Chondrocyte (in vitro differentiated cells): ENCODE data around the gene ARHGEF40. TPM values are rescaled to one million over a fixed set of nuclear protein-coding genes. Genes with fewer than 3 reads are reported as not detected.

Experiments
- DNase-seq: peaks from one replicate; pipeline ENCODE4 v3.0.0; 2021; ENCODE audit warnings: mixed read lengths, low spot score
- H3K27ac Mint-ChIP-seq: one replicate; pipeline ENCODE4 v1.8.0; 2021; ENCODE audit warnings: mild to moderate bottlenecking, moderate library complexity, mixed read lengths; ENCODE audit not compliant: unreplicated experiment
- H3K27me3 Mint-ChIP-seq: 2 replicates; pipeline ENCODE4 v1.8.0; 2021; ENCODE audit warnings: low read depth, mixed read lengths
- H3K36me3 Mint-ChIP-seq: 2 replicates; pipeline ENCODE4 v1.8.0; 2021; ENCODE audit warnings: low read depth, mixed read lengths
- H3K4me1 Mint-ChIP-seq: 2 replicates; pipeline ENCODE4 v1.8.0; 2021; ENCODE audit warnings: low read depth, mild to moderate bottlenecking, mixed read lengths
- H3K4me3 Mint-ChIP-seq: one replicate; pipeline ENCODE4 v1.8.0; 2021; ENCODE audit warnings: mild to moderate bottlenecking, moderate library complexity, mixed read lengths; ENCODE audit not compliant: unreplicated experiment
- H3K9me3 Mint-ChIP-seq: 2 replicates; pipeline ENCODE4 v1.8.0; 2021; ENCODE audit warnings: low read depth, mixed read lengths
- total RNA-seq: library from RNA; stranded (reverse); gene quantifications from 3 replicates; pipeline ENCODE4 v1.2.1, GENCODE V29; 2021
- TF ChIP-seq, protein P1 (sequence below): fragments of 200-600 bp; sonication (generic); IDR thresholded peaks from 2 replicates; pipeline ENCODE4 v1.5.0; 2021; ENCODE audit warnings: antibody characterized with exemption, mild to moderate bottlenecking, moderate library complexity

The ARHGEF40 gene
- total RNA-seq, 1 donor from 2014 or later: 90.4 TPM

GRCh38 chr14:21024585-21025370 lies 45.3 kb upstream of the ARHGEF40 start, which contains the start of gene NDRG2:
TSS of gene NDRG2 (minus strand) at chr14:21025061. CDS start at chr14:21023315, 1,746 bp downstream.
- TF ChIP-seq, protein P1, sequence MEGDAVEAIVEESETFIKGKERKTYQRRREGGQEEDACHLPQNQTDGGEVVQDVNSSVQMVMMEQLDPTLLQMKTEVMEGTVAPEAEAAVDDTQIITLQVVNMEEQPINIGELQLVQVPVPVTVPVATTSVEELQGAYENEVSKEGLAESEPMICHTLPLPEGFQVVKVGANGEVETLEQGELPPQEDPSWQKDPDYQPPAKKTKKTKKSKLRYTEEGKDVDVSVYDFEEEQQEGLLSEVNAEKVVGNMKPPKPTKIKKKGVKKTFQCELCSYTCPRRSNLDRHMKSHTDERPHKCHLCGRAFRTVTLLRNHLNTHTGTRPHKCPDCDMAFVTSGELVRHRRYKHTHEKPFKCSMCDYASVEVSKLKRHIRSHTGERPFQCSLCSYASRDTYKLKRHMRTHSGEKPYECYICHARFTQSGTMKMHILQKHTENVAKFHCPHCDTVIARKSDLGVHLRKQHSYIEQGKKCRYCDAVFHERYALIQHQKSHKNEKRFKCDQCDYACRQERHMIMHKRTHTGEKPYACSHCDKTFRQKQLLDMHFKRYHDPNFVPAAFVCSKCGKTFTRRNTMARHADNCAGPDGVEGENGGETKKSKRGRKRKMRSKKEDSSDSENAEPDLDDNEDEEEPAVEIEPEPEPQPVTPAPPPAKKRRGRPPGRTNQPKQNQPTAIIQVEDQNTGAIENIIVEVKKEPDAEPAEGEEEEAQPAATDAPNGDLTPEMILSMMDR: no peak
- no peaks in the 10 kb centered on the region for H3K36me3 Mint-ChIP-seq
- peak within 1 kb of the TSS; percentile 80 for H3K4me3 Mint-ChIP-seq
- DNase-seq: no peak
- no peaks in the 10 kb centered on the region for H3K9me3 Mint-ChIP-seq
- H3K27me3 Mint-ChIP-seq: peaks cover 10% of the 10 kb centered on the region
- peaks cover 10% of the 10 kb centered on the region for H3K4me1 Mint-ChIP-seq
- H3K27ac Mint-ChIP-seq: no peak within 1 kb of the TSS

GRCh38 chr14:21025371-21026273 lies 44.5 kb upstream of the ARHGEF40 start:
- peaks cover 10% of the 10 kb centered on the region for H3K4me1 Mint-ChIP-seq
- H3K9me3 Mint-ChIP-seq: no peaks in the 10 kb centered on the region
- no peak for DNase-seq
- TF ChIP-seq, protein P1: no peak
- H3K36me3 Mint-ChIP-seq: no peaks in the 10 kb centered on the region
- peaks cover 12% of the 10 kb centered on the region for H3K27me3 Mint-ChIP-seq
- H3K27ac Mint-ChIP-seq: no peak overlapping the region
- H3K4me3 Mint-ChIP-seq: peak overlapping the region; percentile 80

DNA sequence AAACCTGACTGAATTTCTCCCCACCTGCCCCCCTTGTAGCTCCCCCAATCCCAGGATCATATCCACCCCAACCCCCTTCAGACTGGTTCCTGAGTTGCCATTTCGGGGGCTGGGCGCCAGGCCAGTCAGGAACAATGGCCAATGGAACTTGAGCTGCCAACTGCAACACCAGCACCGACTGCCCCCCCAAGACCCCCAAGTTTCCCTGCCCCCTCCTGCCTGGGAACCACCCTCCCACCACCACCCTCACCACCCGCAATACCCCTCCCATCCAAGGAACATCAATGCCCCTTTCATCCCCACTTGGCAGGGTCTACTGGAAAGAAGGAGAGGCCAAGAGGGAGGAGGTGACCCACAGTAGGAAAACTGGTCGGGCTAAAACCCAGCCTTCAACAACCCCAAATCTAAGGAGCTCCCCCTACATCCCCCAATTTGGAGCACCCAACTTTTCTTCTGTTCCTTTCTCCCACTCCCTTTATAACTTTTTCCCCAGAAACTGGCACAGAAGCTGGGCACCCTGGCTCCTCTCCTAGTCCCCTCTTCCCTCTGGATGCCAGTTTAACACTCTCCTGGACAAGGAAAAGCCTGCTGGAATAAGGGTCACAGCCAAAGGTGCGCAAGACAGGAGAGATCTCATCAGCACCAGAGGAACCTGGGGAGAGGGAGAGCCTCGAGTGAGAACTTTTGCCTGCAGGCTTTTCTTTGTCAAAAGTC lies 43.7 kb upstream of the ARHGEF40 start:
- Mint-ChIP-seq H3K4me3 (no peak overlapping the region), H3K36me3 (no peaks in the 10 kb centered on the region), H3K27ac (no peak overlapping the region), H3K27me3 (peaks cover 12% of the 10 kb centered on the region), H3K9me3 (no peaks in the 10 kb centered on the region), H3K4me1 (peaks cover 10% of the 10 kb centered on the region)
- DNase-seq: no peak
- TF ChIP-seq, protein P1: no peak

DNA sequence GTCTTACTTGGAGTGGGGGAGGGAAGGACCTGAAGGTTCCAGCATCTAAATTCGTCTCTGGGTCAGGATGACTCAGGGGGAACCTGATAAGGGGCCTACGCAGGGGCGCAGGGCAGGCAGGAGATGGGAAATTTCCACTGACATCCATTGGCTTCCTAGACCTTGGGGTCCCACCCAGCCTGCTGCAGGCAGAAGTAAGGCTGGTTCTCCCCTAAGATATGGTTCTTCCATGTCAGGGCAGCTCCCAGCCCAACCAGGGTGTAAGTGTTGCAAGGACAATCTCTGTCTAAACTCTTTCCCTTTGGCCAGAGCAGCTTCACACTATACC lies 43.2 kb upstream of the ARHGEF40 start:
- H3K4me3 Mint-ChIP-seq: no peak overlapping the region
- TF ChIP-seq, protein P1: no peak
- peaks cover 17% of the 10 kb centered on the region for H3K27me3 Mint-ChIP-seq
- H3K27ac Mint-ChIP-seq: no peak overlapping the region
- H3K36me3 Mint-ChIP-seq: no peaks in the 10 kb centered on the region
- peaks cover 10% of the 10 kb centered on the region for H3K4me1 Mint-ChIP-seq
- H3K9me3 Mint-ChIP-seq: no peaks in the 10 kb centered on the region
- DNase-seq: no peak

DNA sequence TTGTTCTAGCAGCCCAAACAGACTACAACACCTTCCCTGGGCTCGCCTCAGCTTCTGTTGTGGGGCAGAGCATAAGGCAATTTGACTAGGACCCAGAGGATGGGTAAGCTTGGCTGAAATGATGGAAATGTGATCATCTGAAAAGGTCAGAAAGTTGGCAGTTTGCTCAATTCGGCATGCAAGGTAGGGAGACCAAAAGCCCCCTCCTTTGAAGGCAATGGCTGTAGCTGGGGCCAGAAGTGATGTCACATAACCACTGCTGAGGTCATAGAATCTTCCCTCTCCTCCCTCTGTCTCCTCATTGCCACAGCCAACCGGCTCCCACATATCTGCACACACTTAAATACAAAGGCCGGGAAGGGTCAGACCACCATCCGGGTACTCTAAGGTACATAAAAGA lies 40.2 kb upstream of the ARHGEF40 start, which contains the start of gene TPPP2:
Gene TPPP2, plus strand, starts transcription at position 301 of the 400 bp plus-strand sequence. CDS start 365 bp downstream, outside the sequence.
- H3K4me1 Mint-ChIP-seq: peaks cover 5% of the 10 kb centered on the region
- no peak within 1 kb of the TSS for H3K27ac Mint-ChIP-seq
- no peak within 1 kb of the TSS for H3K4me3 Mint-ChIP-seq
- no peak for DNase-seq
- H3K36me3 Mint-ChIP-seq: no peaks in the 10 kb centered on the region
- H3K9me3 Mint-ChIP-seq: no peaks in the 10 kb centered on the region
- TF ChIP-seq, protein P1: no peak
- peaks cover 10% of the 10 kb centered on the region for H3K27me3 Mint-ChIP-seq
